WTC11 (cell line): ENCODE data around the gene SHQ1. TPM values are rescaled to one million over a fixed set of nuclear protein-coding genes. Genes with fewer than 3 reads are reported as not detected.

Experiments used
- ATAC-seq: fragments of 200-7000 bp; cut with Tn5 transposase; 2 replicates; pipeline ENCODE4 v1.10.0; 2021; ENCODE audit warnings: mild to moderate bottlenecking, moderate library complexity
- CTCF ChIA-PET: fragments of 300-600 bp; sonication (Branson Sonifier 250); formaldehyde crosslinking; loops from one replicate; lab custom pipeline; 2021; ENCODE audit warnings: antibody characterized with exemption; lab: Charles Lee
- POLR2A ChIA-PET: fragments of 350-600 bp; sonication (Branson Sonifier 250); formaldehyde crosslinking; loops from one replicate; lab custom pipeline; 2021; ENCODE audit warnings: antibody characterized with exemption; lab: Charles Lee
- DNase-seq: peaks from one replicate; pipeline ENCODE4 v3.0.0; 2021; ENCODE audit warnings: low spot score
- H3K27ac Mint-ChIP-seq: 2 replicates; pipeline ENCODE4 v1.8.0; 2021; ENCODE audit warnings: mixed read lengths
- H3K27me3 Mint-ChIP-seq: 2 replicates; pipeline ENCODE4 v1.8.0; 2021; ENCODE audit warnings: low read depth, mild to moderate bottlenecking, moderate library complexity, mixed read lengths
- H3K36me3 Mint-ChIP-seq: 2 replicates; pipeline ENCODE4 v1.8.0; 2021; ENCODE audit warnings: mixed read lengths
- H3K4me1 Mint-ChIP-seq: 2 replicates; pipeline ENCODE4 v1.8.0; 2022; ENCODE audit warnings: mixed read lengths
- H3K4me3 Mint-ChIP-seq: 2 replicates; pipeline ENCODE4 v1.8.0; 2021; ENCODE audit warnings: mild to moderate bottlenecking, moderate library complexity, mixed read lengths
- H3K9me3 Mint-ChIP-seq: 2 replicates; pipeline ENCODE4 v1.8.0; 2021; ENCODE audit warnings: mixed read lengths
- CREM ChIP-seq: sonication (generic); formaldehyde crosslinking; IDR thresholded peaks from 2 replicates; pipeline ENCODE4 v1.8.1; 2022; ENCODE audit warnings: mild to moderate bottlenecking, missing genetic modification reagents, moderate library complexity
- EMX1 ChIP-seq: fragments of 250-450 bp; sonication (Bioruptor Pico); IDR thresholded peaks from 2 replicates; pipeline ENCODE4 v1.8.0; 2021; ENCODE audit warnings: mild to moderate bottlenecking
- ESRRA ChIP-seq: sonication (generic); formaldehyde crosslinking; IDR thresholded peaks from 2 replicates; pipeline ENCODE4 v1.8.1; 2022; ENCODE audit warnings: mild to moderate bottlenecking, missing genetic modification reagents, borderline replicate concordance
- GTF2I ChIP-seq: fragments of 250-450 bp; sonication (Bioruptor Pico); conservative IDR thresholded peaks from 2 replicates; pipeline ENCODE4 v1.4.0; 2021; ENCODE audit warnings: mild to moderate bottlenecking
- NFYB ChIP-seq: sonication (generic); formaldehyde crosslinking; conservative IDR thresholded peaks from 2 replicates; pipeline ENCODE4 v1.8.0; 2022; ENCODE audit warnings: low read depth, missing genetic modification reagents
- NR3C1 ChIP-seq: sonication (generic); formaldehyde crosslinking; conservative IDR thresholded peaks from 2 replicates; pipeline ENCODE4 v1.8.1; 2023; ENCODE audit warnings: low read depth, mild to moderate bottlenecking, missing genetic modification reagents
- SMAD3 ChIP-seq: sonication (generic); formaldehyde crosslinking; IDR thresholded peaks from 2 replicates; pipeline ENCODE4 v1.8.0; 2022; ENCODE audit warnings: missing genetic modification reagents, mild to moderate bottlenecking, borderline replicate concordance
- SP1 ChIP-seq: sonication (generic); formaldehyde crosslinking; conservative IDR thresholded peaks from 2 replicates; pipeline ENCODE4 v1.8.1; 2022; ENCODE audit warnings: missing genetic modification reagents
- TCF7 ChIP-seq: sonication (generic); formaldehyde crosslinking; IDR thresholded peaks from 2 replicates; pipeline ENCODE4 v1.8.0; 2022; ENCODE audit warnings: mild to moderate bottlenecking, low read depth, missing genetic modification reagents, moderate library complexity
- ZNF138 ChIP-seq: sonication (generic); formaldehyde crosslinking; conservative IDR thresholded peaks from 2 replicates; pipeline ENCODE4 v1.8.1; 2022; ENCODE audit warnings: mild to moderate bottlenecking, moderate library complexity, missing genetic modification reagents
- ZNF219 ChIP-seq: sonication (generic); formaldehyde crosslinking; IDR thresholded peaks from 2 replicates; pipeline ENCODE4 v1.8.0; 2023; ENCODE audit warnings: missing genetic modification reagents, mild to moderate bottlenecking, borderline replicate concordance
- ZNF396 ChIP-seq: fragments of 250-450 bp; sonication (Bioruptor Pico); IDR thresholded peaks from 2 replicates; pipeline ENCODE4 v1.8.0; 2021; ENCODE audit warnings: mild to moderate bottlenecking, moderate library complexity, borderline replicate concordance
- total RNA-seq: library from RNA; stranded (reverse); gene quantifications from 3 replicates; pipeline ENCODE4 v1.2.3, GENCODE V29; 2021
- TF ChIP-seq, protein P1 (sequence below): sonication (generic); formaldehyde crosslinking; IDR thresholded peaks from 2 replicates; pipeline ENCODE4 v1.8.1; 2023; ENCODE audit warnings: mild to moderate bottlenecking, missing genetic modification reagents, borderline replicate concordance
- TF ChIP-seq, protein P2 (sequence below): sonication (generic); formaldehyde crosslinking; IDR thresholded peaks from 2 replicates; pipeline ENCODE4 v1.8.0; 2023; ENCODE audit warnings: missing genetic modification reagents, mild to moderate bottlenecking, borderline replicate concordance
- TF ChIP-seq, protein P3 (sequence below): sonication (generic); formaldehyde crosslinking; IDR thresholded peaks from 2 replicates; pipeline ENCODE4 v1.8.0; 2023; ENCODE audit warnings: missing genetic modification reagents
- TF ChIP-seq, protein P4 (sequence below): fragments of 250-450 bp; sonication (Bioruptor Pico); IDR thresholded peaks from 2 replicates; pipeline ENCODE4 v1.9.0; 2021; ENCODE audit warnings: mild to moderate bottlenecking
- TF ChIP-seq, protein P5 (sequence below): sonication (generic); formaldehyde crosslinking; IDR thresholded peaks from 2 replicates; pipeline ENCODE4 v1.8.0; 2023; ENCODE audit warnings: mild to moderate bottlenecking, missing genetic modification reagents
- TF ChIP-seq, protein P6 (sequence below): sonication (generic); formaldehyde crosslinking; IDR thresholded peaks from 2 replicates; pipeline ENCODE4 v1.8.0; 2022; ENCODE audit warnings: mild to moderate bottlenecking, missing genetic modification reagents

SHQ1 gene
- total RNA-seq, 1 experiment from 2014 or later = 29.1 TPM

DNA sequence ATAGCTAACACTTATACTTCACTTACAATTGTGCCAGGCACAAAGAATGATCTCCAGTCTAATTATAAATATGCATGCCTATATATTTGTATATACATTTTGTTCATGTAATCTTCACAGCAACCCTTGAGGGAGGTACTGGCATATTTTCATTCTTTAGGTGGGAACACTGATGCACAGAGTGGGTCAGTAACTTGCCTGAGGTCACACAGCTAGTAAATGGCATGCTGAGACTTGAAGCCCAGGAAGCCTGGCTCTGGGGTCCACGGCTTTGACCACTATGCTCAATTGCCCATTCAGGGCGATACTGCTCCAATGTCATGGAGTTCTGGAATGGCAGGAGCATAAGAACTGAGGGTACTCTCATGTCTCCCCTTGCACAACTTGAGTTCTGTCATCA, 139.8 kb downstream of the SHQ1 start:
- no peak overlapping the region for H3K27ac Mint-ChIP-seq
- DNase-seq (no peak), ATAC-seq (no peak)
- H3K4me3 Mint-ChIP-seq = no peak overlapping the region
- ChIA-PET POLR2A (no interaction called here), CTCF (no interaction called here)
- H3K4me1 Mint-ChIP-seq = no peaks in the 10 kb centered on the region
- H3K36me3 Mint-ChIP-seq = no peaks in the 10 kb centered on the region
- H3K27me3 Mint-ChIP-seq = no peaks in the 10 kb centered on the region
- H3K9me3 Mint-ChIP-seq = peaks cover 4% of the 10 kb centered on the region; the same call in 1 of the 2 replicates
- TF ChIP-seq, protein P1, sequence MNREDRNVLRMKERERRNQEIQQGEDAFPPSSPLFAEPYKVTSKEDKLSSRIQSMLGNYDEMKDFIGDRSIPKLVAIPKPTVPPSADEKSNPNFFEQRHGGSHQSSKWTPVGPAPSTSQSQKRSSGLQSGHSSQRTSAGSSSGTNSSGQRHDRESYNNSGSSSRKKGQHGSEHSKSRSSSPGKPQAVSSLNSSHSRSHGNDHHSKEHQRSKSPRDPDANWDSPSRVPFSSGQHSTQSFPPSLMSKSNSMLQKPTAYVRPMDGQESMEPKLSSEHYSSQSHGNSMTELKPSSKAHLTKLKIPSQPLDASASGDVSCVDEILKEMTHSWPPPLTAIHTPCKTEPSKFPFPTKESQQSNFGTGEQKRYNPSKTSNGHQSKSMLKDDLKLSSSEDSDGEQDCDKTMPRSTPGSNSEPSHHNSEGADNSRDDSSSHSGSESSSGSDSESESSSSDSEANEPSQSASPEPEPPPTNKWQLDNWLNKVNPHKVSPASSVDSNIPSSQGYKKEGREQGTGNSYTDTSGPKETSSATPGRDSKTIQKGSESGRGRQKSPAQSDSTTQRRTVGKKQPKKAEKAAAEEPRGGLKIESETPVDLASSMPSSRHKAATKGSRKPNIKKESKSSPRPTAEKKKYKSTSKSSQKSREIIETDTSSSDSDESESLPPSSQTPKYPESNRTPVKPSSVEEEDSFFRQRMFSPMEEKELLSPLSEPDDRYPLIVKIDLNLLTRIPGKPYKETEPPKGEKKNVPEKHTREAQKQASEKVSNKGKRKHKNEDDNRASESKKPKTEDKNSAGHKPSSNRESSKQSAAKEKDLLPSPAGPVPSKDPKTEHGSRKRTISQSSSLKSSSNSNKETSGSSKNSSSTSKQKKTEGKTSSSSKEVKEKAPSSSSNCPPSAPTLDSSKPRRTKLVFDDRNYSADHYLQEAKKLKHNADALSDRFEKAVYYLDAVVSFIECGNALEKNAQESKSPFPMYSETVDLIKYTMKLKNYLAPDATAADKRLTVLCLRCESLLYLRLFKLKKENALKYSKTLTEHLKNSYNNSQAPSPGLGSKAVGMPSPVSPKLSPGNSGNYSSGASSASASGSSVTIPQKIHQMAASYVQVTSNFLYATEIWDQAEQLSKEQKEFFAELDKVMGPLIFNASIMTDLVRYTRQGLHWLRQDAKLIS = no peak
- TF ChIP-seq ZNF219 (CRISPR knock-in tag) (no peak), EMX1 (CRISPR knock-in tag) (no peak), TCF7 (CRISPR knock-in tag) (no peak), ESRRA (no peak), ZNF396 (CRISPR knock-in tag) (no peak), SP1 (no peak)
- TF ChIP-seq, protein P2, sequence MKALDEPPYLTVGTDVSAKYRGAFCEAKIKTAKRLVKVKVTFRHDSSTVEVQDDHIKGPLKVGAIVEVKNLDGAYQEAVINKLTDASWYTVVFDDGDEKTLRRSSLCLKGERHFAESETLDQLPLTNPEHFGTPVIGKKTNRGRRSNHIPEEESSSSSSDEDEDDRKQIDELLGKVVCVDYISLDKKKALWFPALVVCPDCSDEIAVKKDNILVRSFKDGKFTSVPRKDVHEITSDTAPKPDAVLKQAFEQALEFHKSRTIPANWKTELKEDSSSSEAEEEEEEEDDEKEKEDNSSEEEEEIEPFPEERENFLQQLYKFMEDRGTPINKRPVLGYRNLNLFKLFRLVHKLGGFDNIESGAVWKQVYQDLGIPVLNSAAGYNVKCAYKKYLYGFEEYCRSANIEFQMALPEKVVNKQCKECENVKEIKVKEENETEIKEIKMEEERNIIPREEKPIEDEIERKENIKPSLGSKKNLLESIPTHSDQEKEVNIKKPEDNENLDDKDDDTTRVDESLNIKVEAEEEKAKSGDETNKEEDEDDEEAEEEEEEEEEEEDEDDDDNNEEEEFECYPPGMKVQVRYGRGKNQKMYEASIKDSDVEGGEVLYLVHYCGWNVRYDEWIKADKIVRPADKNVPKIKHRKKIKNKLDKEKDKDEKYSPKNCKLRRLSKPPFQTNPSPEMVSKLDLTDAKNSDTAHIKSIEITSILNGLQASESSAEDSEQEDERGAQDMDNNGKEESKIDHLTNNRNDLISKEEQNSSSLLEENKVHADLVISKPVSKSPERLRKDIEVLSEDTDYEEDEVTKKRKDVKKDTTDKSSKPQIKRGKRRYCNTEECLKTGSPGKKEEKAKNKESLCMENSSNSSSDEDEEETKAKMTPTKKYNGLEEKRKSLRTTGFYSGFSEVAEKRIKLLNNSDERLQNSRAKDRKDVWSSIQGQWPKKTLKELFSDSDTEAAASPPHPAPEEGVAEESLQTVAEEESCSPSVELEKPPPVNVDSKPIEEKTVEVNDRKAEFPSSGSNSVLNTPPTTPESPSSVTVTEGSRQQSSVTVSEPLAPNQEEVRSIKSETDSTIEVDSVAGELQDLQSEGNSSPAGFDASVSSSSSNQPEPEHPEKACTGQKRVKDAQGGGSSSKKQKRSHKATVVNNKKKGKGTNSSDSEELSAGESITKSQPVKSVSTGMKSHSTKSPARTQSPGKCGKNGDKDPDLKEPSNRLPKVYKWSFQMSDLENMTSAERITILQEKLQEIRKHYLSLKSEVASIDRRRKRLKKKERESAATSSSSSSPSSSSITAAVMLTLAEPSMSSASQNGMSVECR = no peak
- TF ChIP-seq, protein P3, sequence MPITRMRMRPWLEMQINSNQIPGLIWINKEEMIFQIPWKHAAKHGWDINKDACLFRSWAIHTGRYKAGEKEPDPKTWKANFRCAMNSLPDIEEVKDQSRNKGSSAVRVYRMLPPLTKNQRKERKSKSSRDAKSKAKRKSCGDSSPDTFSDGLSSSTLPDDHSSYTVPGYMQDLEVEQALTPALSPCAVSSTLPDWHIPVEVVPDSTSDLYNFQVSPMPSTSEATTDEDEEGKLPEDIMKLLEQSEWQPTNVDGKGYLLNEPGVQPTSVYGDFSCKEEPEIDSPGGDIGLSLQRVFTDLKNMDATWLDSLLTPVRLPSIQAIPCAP (CRISPR knock-in tag) = no peak
- TF ChIP-seq, protein P4, sequence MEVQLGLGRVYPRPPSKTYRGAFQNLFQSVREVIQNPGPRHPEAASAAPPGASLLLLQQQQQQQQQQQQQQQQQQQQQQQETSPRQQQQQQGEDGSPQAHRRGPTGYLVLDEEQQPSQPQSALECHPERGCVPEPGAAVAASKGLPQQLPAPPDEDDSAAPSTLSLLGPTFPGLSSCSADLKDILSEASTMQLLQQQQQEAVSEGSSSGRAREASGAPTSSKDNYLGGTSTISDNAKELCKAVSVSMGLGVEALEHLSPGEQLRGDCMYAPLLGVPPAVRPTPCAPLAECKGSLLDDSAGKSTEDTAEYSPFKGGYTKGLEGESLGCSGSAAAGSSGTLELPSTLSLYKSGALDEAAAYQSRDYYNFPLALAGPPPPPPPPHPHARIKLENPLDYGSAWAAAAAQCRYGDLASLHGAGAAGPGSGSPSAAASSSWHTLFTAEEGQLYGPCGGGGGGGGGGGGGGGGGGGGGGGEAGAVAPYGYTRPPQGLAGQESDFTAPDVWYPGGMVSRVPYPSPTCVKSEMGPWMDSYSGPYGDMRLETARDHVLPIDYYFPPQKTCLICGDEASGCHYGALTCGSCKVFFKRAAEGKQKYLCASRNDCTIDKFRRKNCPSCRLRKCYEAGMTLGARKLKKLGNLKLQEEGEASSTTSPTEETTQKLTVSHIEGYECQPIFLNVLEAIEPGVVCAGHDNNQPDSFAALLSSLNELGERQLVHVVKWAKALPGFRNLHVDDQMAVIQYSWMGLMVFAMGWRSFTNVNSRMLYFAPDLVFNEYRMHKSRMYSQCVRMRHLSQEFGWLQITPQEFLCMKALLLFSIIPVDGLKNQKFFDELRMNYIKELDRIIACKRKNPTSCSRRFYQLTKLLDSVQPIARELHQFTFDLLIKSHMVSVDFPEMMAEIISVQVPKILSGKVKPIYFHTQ (CRISPR knock-in tag) = no peak

DNA sequence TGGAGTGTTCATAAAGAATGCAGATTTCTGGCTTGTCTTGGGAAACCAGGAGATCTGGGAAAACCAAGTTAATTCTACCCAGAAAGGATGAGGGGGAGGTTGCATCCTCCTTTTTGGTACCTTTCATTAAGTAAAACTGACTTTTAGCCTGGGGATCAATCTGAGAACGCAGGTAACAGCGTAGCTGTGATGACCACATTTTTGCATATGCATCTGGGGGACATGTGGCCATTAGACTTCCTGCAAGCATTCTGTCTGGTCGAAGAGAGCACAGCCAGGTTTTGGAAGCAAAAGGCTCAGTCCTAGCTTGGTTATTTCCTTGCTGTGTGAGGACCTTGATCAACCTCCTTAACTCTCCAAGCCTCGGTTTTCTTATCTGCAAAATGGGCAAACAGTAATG, 145.2 kb downstream of the SHQ1 start:
- ChIA-PET POLR2A (no interaction called here), CTCF (interaction anchor here (1.0 kb wide), 1 partner anchor 47 kb away, joined by 5 read pairs; no protein-coding TSS in a partner anchor)
- Mint-ChIP-seq H3K4me1 (peaks cover 7% of the 10 kb centered on the region), H3K27ac (no peak overlapping the region), H3K27me3 (no peaks in the 10 kb centered on the region), H3K36me3 (no peaks in the 10 kb centered on the region), H3K9me3 (no peaks in the 10 kb centered on the region), H3K4me3 (no peak overlapping the region)
- DNase-seq = no peak
- no peak for ATAC-seq
- TF ChIP-seq, protein P5, sequence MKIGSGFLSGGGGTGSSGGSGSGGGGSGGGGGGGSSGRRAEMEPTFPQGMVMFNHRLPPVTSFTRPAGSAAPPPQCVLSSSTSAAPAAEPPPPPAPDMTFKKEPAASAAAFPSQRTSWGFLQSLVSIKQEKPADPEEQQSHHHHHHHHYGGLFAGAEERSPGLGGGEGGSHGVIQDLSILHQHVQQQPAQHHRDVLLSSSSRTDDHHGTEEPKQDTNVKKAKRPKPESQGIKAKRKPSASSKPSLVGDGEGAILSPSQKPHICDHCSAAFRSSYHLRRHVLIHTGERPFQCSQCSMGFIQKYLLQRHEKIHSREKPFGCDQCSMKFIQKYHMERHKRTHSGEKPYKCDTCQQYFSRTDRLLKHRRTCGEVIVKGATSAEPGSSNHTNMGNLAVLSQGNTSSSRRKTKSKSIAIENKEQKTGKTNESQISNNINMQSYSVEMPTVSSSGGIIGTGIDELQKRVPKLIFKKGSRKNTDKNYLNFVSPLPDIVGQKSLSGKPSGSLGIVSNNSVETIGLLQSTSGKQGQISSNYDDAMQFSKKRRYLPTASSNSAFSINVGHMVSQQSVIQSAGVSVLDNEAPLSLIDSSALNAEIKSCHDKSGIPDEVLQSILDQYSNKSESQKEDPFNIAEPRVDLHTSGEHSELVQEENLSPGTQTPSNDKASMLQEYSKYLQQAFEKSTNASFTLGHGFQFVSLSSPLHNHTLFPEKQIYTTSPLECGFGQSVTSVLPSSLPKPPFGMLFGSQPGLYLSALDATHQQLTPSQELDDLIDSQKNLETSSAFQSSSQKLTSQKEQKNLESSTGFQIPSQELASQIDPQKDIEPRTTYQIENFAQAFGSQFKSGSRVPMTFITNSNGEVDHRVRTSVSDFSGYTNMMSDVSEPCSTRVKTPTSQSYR (CRISPR knock-in tag) = no peak
- TF ChIP-seq ZNF138 = no peak
- TF ChIP-seq, protein P6, sequence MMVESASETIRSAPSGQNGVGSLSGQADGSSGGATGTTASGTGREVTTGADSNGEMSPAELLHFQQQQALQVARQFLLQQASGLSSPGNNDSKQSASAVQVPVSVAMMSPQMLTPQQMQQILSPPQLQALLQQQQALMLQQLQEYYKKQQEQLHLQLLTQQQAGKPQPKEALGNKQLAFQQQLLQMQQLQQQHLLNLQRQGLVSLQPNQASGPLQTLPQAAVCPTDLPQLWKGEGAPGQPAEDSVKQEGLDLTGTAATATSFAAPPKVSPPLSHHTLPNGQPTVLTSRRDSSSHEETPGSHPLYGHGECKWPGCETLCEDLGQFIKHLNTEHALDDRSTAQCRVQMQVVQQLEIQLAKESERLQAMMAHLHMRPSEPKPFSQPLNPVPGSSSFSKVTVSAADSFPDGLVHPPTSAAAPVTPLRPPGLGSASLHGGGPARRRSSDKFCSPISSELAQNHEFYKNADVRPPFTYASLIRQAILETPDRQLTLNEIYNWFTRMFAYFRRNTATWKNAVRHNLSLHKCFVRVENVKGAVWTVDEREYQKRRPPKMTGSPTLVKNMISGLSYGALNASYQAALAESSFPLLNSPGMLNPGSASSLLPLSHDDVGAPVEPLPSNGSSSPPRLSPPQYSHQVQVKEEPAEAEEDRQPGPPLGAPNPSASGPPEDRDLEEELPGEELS (CRISPR knock-in tag) = no peak
- TF ChIP-seq CREM = no peak
- TF ChIP-seq SMAD3 (CRISPR knock-in tag) = no peak
- no peak for TF ChIP-seq NFYB (CRISPR knock-in tag)
- TF ChIP-seq ZNF396 (CRISPR knock-in tag) = no peak
- TF ChIP-seq TCF7 (CRISPR knock-in tag) = no peak
- TF ChIP-seq GTF2I (CRISPR knock-in tag) = no peak
- no peak for TF ChIP-seq NR3C1
